PC-3 (cell line): Measurements from ENCODE around the gene MPND. TPM values are rescaled to one million over a fixed set of nuclear protein-coding genes. Genes with fewer than 3 reads are reported as not detected.

Experiments used
- ATAC-seq: fragments of 200-7000 bp; cut with Tn5 transposase; 2 replicates; pipeline ENCODE4 v1.9.1; 2020; ENCODE audit warnings: mild to moderate bottlenecking, moderate library complexity
- BruUV-seq: library from RNA; stranded (reverse); fragments of 400-500 nt; replicated peaks from 2 replicates; lab custom pipeline; 2021; lab: Mats Ljungman, UMichigan
- CTCF ChIA-PET: fragments of 300-600 bp; sonication (Branson Sonifier 250); formaldehyde crosslinking; loops from one replicate; lab custom pipeline; 2022; ENCODE audit warnings: antibody characterized with exemption; lab: Charles Lee
- POLR2A ChIA-PET: fragments of 300-600 bp; sonication (Branson Sonifier 250); formaldehyde crosslinking; loops from one replicate; lab custom pipeline; 2022; ENCODE audit warnings: antibody characterized with exemption; ENCODE audit not compliant: unreplicated experiment; lab: Charles Lee
- DNase-seq: peaks from one replicate; pipeline ENCODE4 v3.0.0-alpha.2; 2015
- H2AFZ ChIP-seq: fragments of 300-600 bp; sonication (generic); 2 replicates; pipeline ENCODE4 v1.6.0; 2016; ENCODE audit warnings: antibody characterized with exemption, low read length
- H3F3A ChIP-seq: fragments of 300-600 bp; sonication (generic); one replicate; pipeline ENCODE4 v1.6.0; 2017; ENCODE audit warnings: antibody characterized with exemption, low read length, control low read depth, mild to moderate bottlenecking; ENCODE audit not compliant: unreplicated experiment
- H3K27ac ChIP-seq: fragments of 300-600 bp; sonication (generic); 2 replicates; pipeline ENCODE4 v1.5.1; 2016; ENCODE audit warnings: mild to moderate bottlenecking, low read length
- H3K27me3 ChIP-seq: fragments of 300-600 bp; sonication (generic); 2 replicates; pipeline ENCODE4 v1.6.1; 2016; ENCODE audit warnings: low read length, mixed read lengths
- H3K36me3 ChIP-seq: fragments of 300-600 bp; sonication (generic); 2 replicates; pipeline ENCODE4 v1.6.1; 2016; ENCODE audit warnings: low read depth, mixed run types, low read length, mixed read lengths
- H3K4me1 ChIP-seq: fragments of 300-600 bp; sonication (generic); 2 replicates; pipeline ENCODE4 v1.5.1; 2016; ENCODE audit warnings: low read length; ENCODE audit not compliant: insufficient read depth
- H3K4me2 ChIP-seq: fragments of 300-600 bp; sonication (generic); 2 replicates; pipeline ENCODE4 v1.6.0; 2016; ENCODE audit warnings: low read length
- H3K4me3 ChIP-seq: fragments of 300-600 bp; sonication (generic); 2 replicates; pipeline ENCODE4 v1.5.1; 2016; ENCODE audit warnings: mild to moderate bottlenecking, low read length, mixed read lengths
- H3K79me2 ChIP-seq: fragments of 300-600 bp; sonication (generic); 2 replicates; pipeline ENCODE4 v1.6.1; 2017; ENCODE audit warnings: low read length, mixed read lengths
- H3K9ac ChIP-seq: fragments of 300-600 bp; sonication (generic); 2 replicates; pipeline ENCODE4 v1.6.0; 2016; ENCODE audit warnings: mild to moderate bottlenecking, low read length
- H3K9me2 ChIP-seq: fragments of 300-600 bp; sonication (generic); replicated peaks from 2 replicates; pipeline ENCODE4 v1.6.1; 2016; ENCODE audit warnings: mixed run types, low read length, mixed read lengths
- H3K9me3 ChIP-seq: fragments of 300-600 bp; sonication (generic); 2 replicates; pipeline ENCODE4 v1.6.1; 2016; ENCODE audit warnings: low read length, mixed read lengths
- H4K20me1 ChIP-seq: fragments of 300-600 bp; sonication (generic); 2 replicates; pipeline ENCODE4 v1.6.1; 2016; ENCODE audit warnings: low read length, mixed read lengths
- EZH2 ChIP-seq: fragments of 300-600 bp; sonication (generic); IDR thresholded peaks from one replicate; pipeline ENCODE4 v1.6.1; 2017; ENCODE audit warnings: antibody characterized with exemption, mild to moderate bottlenecking, low read length; ENCODE audit not compliant: unreplicated experiment
- EZH2phosphoT487 ChIP-seq: fragments of 300-600 bp; sonication (generic); IDR thresholded peaks from 2 replicates; pipeline ENCODE4 v1.6.1; 2018; ENCODE audit warnings: mild to moderate bottlenecking, antibody characterized with exemption, low read length, borderline replicate concordance
- intact Hi-C: fragments of 100-400 bp; cut with micrococcal nuclease; formaldehyde crosslinking; loops from 2 replicates; pipeline ENCODE4 v1.9.0; 2023
- total RNA-seq: library from RNA; depleted of rRNA; stranded (reverse); fragments of >200 nt; gene quantifications from 2 replicates; pipeline ENCODE4 v1.2.3, GENCODE V29; 2014
- TF ChIP-seq, protein P1 (sequence below): fragments of 300-600 bp; sonication (generic); conservative IDR thresholded peaks from 2 replicates; pipeline ENCODE4 v1.5.1; 2017; ENCODE audit warnings: antibody characterized with exemption, low read depth, mild to moderate bottlenecking, low read length

The MPND gene
- total RNA-seq, 1 experiment from 2014 or later = 5.6 TPM

DNA sequence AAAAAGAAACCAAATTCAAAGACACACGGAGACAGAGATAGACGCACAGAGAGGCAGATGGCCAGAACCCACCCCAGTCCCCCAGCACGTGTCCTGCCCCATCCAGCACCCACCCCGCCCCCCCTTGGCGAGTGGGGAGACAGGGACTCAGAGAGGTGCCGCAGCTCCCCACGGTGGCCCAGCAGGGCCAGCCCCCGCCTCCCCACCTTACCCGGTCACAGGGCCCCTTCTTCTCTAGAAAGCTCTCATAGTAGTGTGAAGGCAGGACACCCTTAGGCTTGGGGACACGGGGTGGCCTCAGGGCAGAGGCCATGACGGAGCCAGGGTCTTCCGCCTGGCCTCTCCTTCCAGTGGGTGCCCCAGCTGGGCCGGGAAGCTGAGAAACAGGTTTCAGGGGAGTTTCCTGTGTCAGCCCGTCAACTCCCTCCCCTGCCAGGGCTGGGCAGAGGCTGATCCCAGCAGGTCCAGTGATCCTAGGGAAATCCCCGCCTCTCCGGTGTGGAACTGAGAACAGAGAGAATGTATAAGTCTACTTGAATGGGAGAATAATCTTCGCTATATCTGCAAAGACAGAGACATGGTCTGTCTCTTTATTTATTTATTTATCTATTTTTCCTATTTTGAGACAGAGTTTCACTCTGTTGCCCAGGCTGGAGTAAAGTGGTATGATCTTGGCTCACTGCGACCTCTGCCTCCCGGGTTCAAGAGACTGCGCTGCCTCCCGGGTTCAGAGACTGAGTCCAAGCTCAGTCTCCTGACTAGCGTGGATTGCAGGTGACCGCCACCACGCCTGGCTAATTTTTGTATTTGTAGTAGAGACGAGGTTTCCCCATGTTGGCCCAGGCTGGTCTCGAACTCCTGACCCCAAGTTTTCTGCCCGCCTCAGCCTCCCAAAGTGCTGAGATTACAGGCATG lies 4.7 kb upstream of the MPND start, which contains the start of gene STAP2:
STAP2 (minus strand) TSS at position 387 of the 915 bp plus-strand sequence; CDS start at position 313, 74 bp downstream.
- DNase-seq (peak; percentile 77), ATAC-seq (peak; percentile 27)
- H3K4me1 ChIP-seq = no peaks in the 10 kb centered on the region
- H3K36me3 ChIP-seq = no peaks in the 10 kb centered on the region
- ChIA-PET CTCF (no interaction called here), POLR2A (no interaction called here)
- H3K27me3 ChIP-seq = no peaks in the 10 kb centered on the region
- H4K20me1 ChIP-seq = no peaks in the 10 kb centered on the region
- H3K9me2 ChIP-seq = no peaks in the 10 kb centered on the region
- H3K4me2 ChIP-seq = peak within 1 kb of the TSS; percentile 98
- peaks cover 7% of the 10 kb centered on the region; the same call in 1 of the 2 replicates for H3K79me2 ChIP-seq
- H3K9me3 ChIP-seq = no peaks in the 10 kb centered on the region
- H3K27ac ChIP-seq = peak within 1 kb of the TSS; percentile 56
- intact Hi-C loops = no loop called here
- TF ChIP-seq EZH2phosphoT487 (no peak), EZH2 (no peak)
- TF ChIP-seq, protein P1, sequence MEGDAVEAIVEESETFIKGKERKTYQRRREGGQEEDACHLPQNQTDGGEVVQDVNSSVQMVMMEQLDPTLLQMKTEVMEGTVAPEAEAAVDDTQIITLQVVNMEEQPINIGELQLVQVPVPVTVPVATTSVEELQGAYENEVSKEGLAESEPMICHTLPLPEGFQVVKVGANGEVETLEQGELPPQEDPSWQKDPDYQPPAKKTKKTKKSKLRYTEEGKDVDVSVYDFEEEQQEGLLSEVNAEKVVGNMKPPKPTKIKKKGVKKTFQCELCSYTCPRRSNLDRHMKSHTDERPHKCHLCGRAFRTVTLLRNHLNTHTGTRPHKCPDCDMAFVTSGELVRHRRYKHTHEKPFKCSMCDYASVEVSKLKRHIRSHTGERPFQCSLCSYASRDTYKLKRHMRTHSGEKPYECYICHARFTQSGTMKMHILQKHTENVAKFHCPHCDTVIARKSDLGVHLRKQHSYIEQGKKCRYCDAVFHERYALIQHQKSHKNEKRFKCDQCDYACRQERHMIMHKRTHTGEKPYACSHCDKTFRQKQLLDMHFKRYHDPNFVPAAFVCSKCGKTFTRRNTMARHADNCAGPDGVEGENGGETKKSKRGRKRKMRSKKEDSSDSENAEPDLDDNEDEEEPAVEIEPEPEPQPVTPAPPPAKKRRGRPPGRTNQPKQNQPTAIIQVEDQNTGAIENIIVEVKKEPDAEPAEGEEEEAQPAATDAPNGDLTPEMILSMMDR = no peak
- peak within 1 kb of the TSS; percentile 71 for H3K9ac ChIP-seq
- no TSS peak for BruUV-seq
- peak within 1 kb of the TSS; percentile 88 for H3K4me3 ChIP-seq
- no peaks in the 10 kb centered on the region for H3F3A ChIP-seq
- peak within 1 kb of the TSS; percentile 90 for H2AFZ ChIP-seq

DNA sequence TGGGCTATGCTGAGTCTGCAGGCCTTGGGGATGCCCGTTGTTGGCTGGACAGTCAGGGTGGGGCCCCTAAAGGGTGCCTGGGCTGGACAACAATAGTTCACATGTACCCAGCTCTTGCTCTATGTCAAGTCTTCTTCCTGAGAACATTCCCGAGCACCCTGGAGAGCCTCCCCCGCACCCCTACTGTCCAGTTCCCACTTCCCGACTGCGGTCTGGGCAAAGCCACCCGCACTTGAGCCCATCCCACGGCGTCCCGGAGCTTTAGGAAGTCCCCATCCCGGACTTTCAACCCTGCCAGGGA lies 1.1 kb upstream of the MPND start:
- H3K79me2 ChIP-seq = peaks cover 14% of the 10 kb centered on the region
- TSS peak; percentile 94 for BruUV-seq
- H3K4me3 ChIP-seq = peak overlapping the region; percentile 73
- ATAC-seq (no peak; the same call in 1 of the 2 replicates), DNase-seq (no peak)
- intact Hi-C loops = loop anchor here (1.0 to 10.0 kb wide), 2 partner anchors 60 to 97 kb away; partner anchors contain the start of genes CHAF1A and YJU2
- ChIA-PET POLR2A (interaction anchor here (1.0 kb wide), 1 partner anchor 95 kb away, joined by 3 read pairs; the partner anchor contains the start of gene YJU2), CTCF (interaction anchor here (0.6 to 2.0 kb wide), 4 partner anchors 10 to 95 kb away, joined by 3 to 16 read pairs (median 6); partner anchors contain the start of gene YJU2)
- H3F3A ChIP-seq = no peaks in the 10 kb centered on the region
- peak overlapping the region; percentile 88 for H3K4me2 ChIP-seq
- H3K9me2 ChIP-seq = no peaks in the 10 kb centered on the region
- peak overlapping the region; percentile 77 for H3K9ac ChIP-seq
- peak overlapping the region; percentile 73 for H2AFZ ChIP-seq
- H3K9me3 ChIP-seq = no peaks in the 10 kb centered on the region
- H3K27me3 ChIP-seq = no peaks in the 10 kb centered on the region
- H4K20me1 ChIP-seq = no peaks in the 10 kb centered on the region
- H3K4me1 ChIP-seq = peaks cover 5% of the 10 kb centered on the region; the same call in 1 of the 2 replicates
- TF ChIP-seq EZH2phosphoT487 (no peak), EZH2 (no peak)
- TF ChIP-seq, protein P1 = no peak
- no peaks in the 10 kb centered on the region for H3K36me3 ChIP-seq
- 0 out of 2 replicates have a peak overlapping the region, but pooled peaks have one; percentile 25 for H3K27ac ChIP-seq
